Subcutaneous abdominal adipose tissue (tissue), 5 donors: Measurements from ENCODE around the gene TIMELESS.

Experiments used
- H3K27ac ChIP-seq: one replicate; pipeline ENCODE4 v1.7.0; 2013; ENCODE audit warnings: low read depth, mild to moderate bottlenecking, inconsistent platforms, low read length, moderate library complexity
- H3K27me3 ChIP-seq, 5 donors: one replicate each; pipeline ENCODE4 v1.7.0; 2013; ENCODE audit warnings: low read length in 5 of 5, inconsistent platforms in 1 of 5; ENCODE audit not compliant: control insufficient read depth in 5 of 5, insufficient read depth in 4 of 5
- H3K36me3 ChIP-seq, 5 donors: one replicate each; pipeline ENCODE4 v1.7.0; 2013; ENCODE audit warnings: low read length in 5 of 5; ENCODE audit not compliant: control insufficient read depth in 5 of 5, insufficient read depth in 5 of 5
- H3K4me1 ChIP-seq, 5 donors: one replicate each; pipeline ENCODE4 v1.7.0; 2013; ENCODE audit warnings: low read length in 5 of 5, mild to moderate bottlenecking in 3 of 5, moderate library complexity in 1 of 5; ENCODE audit not compliant: control insufficient read depth in 5 of 5, insufficient read depth in 5 of 5
- H3K4me3 ChIP-seq, 5 donors: one replicate each; pipeline ENCODE4 v1.7.0; 2013; ENCODE audit warnings: low read length in 5 of 5, low read depth in 1 of 5
- H3K9ac ChIP-seq, 5 donors: one replicate each; pipeline ENCODE4 v1.7.0; 2013; ENCODE audit warnings: low read length in 5 of 5, mild to moderate bottlenecking in 4 of 5, moderate library complexity in 3 of 5
- H3K9me3 ChIP-seq, 5 donors: one replicate each; pipeline ENCODE4 v1.7.0; 2013; ENCODE audit warnings: low read length in 5 of 5; ENCODE audit not compliant: control insufficient read depth in 5 of 5
- donor health status: healthy.
- donor health status: healthy.
- donor health status: healthy.
- donor health status: healthy.
- donor health status: healthy.

The TIMELESS gene

DNA sequence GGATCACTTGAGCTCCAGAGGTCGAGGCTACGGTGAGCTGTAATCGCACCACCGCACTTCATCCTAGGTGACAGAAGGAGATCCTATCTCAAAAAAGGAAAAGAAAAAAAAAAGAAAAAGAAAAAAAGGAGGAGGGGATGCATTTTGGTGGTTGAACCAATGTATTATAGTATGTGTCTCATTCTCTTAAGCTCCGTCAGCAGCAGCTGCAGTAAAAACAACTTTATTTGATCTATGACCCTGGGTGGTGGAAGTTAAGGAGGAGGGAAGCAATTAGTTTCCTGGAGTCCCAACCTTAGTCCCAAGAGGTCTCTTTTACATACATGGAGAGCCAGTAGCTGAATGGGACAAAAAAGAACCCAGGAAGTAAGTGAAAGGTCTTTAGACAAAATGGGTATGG lies 59.8 kb downstream of the TIMELESS start:
- Histone ChIP-seq H3K36me3 (no peaks in the 10 kb centered on the region), H3K4me3 (no peak overlapping the region), H3K9me3 (peaks cover 0 to 4% (median 0%) of the 10 kb centered on the region in 5 donors), H3K27ac (no peak overlapping the region), H3K4me1 (peaks cover 0 to 13% (median 8%) of the 10 kb centered on the region in 5 donors), H3K9ac (no peak overlapping the region), H3K27me3 (no peaks in the 10 kb centered on the region)

DNA sequence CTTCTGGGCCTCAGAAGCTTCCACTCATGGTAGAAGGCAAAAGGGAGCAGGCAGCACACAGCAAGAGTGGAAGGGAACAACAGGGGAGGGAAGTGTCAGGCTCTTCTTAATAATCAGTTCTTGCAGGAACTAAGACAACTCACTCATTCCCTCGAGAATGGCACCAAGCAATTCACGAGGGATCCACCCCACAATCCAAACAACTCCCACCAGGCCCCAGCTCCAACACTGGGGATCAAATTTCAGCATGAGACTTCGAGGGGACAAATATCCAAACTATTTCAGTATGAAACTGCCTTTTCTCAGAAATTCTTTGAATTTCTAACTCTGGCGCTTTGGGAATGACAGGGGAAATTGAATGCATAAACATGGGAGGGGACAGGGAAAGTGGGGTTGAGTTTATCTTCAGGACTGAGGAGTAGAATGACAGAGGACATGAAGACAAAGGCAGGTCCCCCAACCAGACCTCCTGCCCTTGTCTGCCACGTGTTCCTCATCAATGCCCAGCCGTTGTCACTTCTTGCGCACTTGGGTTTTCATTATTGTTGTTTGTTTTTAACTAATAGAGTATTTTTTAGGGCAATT lies 62.0 kb downstream of the TIMELESS start:
- Histone ChIP-seq H3K27me3 (no peaks in the 10 kb centered on the region), H3K4me1 (peaks cover 0 to 13% (median 8%) of the 10 kb centered on the region in 5 donors), H3K36me3 (no peaks in the 10 kb centered on the region), H3K9ac (no peak overlapping the region), H3K9me3 (peaks cover 0 to under 1% (median 0%) of the 10 kb centered on the region in 5 donors), H3K4me3 (no peak overlapping the region), H3K27ac (no peak overlapping the region)

DNA sequence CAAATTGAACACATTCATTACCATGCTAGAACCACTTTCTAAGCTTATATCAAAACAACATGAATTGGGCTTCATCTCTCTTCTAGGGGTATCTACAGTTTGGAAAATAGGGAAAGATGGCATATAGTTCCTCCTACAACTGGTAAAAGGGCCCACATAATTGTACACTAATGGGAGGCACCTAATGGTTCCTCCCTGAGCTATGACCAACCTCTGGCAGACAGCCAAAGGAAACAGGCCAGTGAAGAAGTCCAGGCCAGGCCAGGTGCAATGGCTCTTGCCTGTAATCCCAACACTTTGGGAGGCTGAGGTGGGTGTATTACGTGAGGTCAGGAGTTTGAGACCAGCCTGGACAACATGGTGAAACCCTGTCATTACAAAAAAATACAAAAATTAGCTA lies 63.4 kb downstream of the TIMELESS start:
- Histone ChIP-seq H3K27ac (no peak overlapping the region), H3K9me3 (no peaks in the 10 kb centered on the region), H3K9ac (no peak overlapping the region), H3K27me3 (no peaks in the 10 kb centered on the region), H3K4me1 (peaks cover 0 to 13% (median 8%) of the 10 kb centered on the region in 5 donors), H3K36me3 (no peaks in the 10 kb centered on the region), H3K4me3 (no peak overlapping the region)

DNA sequence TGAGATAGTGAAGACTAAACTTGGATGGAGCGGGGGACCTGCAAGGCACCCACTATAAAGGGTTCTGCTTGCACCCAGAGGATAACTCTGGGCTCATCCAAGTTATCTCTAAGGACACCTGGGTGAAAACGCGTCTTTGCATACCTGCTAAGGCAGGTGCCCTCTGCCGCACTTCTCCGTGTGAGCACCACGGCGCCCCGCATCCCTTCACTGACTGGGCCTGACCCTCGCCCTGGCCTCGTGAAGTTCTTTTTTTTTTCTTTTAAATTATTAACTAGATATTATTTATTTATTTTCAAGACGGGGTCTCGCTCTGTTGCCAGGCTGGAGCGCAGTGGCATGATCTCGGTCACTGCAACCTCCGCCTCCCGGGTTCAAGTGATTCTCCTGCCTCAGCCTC lies 66.6 kb downstream of the TIMELESS start:
- Histone ChIP-seq H3K27me3 (no peaks in the 10 kb centered on the region), H3K9me3 (no peaks in the 10 kb centered on the region), H3K4me3 (no peak overlapping the region), H3K9ac (no peak overlapping the region), H3K36me3 (no peaks in the 10 kb centered on the region), H3K27ac (no peak overlapping the region), H3K4me1 (peaks cover 0 to 12% (median 8%) of the 10 kb centered on the region in 5 donors)

DNA sequence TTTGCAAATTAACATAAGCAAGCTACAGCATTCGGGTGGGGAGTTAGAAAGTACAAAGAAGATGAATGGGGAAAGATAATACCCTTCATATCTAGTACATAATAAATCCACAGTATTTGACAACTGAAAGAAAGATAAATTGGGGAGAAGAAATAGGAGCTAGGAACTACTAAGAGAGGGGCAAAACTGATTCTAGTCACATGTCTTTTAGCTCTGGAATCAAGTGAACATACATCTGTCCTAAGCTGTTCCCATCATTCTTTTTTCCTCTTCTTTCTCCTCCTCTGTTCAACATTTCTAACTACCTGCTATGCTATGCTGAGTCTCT lies 71.3 kb downstream of the TIMELESS start:
- no peak overlapping the region for H3K27ac ChIP-seq
- peaks cover 0 to 5% (median 0%) of the 10 kb centered on the region in 5 donors for H3K4me1 ChIP-seq
- no peaks in the 10 kb centered on the region for H3K9me3 ChIP-seq
- H3K36me3 ChIP-seq = no peaks in the 10 kb centered on the region
- H3K27me3 ChIP-seq = no peaks in the 10 kb centered on the region
- H3K9ac ChIP-seq = no peak overlapping the region
- no peak overlapping the region for H3K4me3 ChIP-seq

DNA sequence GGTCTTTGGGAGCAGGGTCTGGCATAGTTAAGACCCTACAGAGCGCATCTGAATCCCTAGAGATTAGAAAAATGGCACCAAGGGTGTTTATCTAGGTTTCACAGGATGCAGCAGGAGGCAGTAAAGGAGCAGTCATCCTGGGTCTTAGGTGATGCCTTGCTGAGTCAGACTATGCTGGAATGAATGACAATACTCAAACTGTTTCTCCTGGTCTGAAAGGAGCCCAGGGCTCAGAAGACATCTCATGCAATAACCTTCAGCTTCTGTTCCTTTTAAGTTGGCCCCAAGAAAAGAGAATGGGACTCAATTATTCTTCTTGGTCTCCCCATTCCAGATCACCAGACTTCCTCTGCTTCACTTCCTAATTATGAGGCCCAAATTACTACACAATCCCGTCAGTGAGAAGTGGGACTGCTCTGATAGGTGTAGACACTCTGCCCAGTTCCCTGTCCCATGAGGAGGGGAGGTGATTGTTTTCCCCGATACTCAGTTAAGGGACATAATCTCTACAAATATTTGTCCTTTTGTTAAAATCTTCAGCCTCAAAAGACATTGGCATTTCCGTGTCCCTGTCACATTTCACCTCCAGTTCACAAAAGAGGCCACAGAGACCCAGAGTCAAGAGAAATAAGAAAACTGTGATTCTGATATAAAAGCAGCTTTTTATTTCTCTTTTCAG lies 71.8 kb downstream of the TIMELESS start:
- H3K36me3 ChIP-seq = no peaks in the 10 kb centered on the region
- no peak overlapping the region for H3K9ac ChIP-seq
- H3K27ac ChIP-seq = no peak overlapping the region
- peaks cover 0 to 5% (median 0%) of the 10 kb centered on the region in 5 donors for H3K4me1 ChIP-seq
- H3K9me3 ChIP-seq = no peaks in the 10 kb centered on the region
- H3K4me3 ChIP-seq = no peak overlapping the region
- no peaks in the 10 kb centered on the region for H3K27me3 ChIP-seq

DNA sequence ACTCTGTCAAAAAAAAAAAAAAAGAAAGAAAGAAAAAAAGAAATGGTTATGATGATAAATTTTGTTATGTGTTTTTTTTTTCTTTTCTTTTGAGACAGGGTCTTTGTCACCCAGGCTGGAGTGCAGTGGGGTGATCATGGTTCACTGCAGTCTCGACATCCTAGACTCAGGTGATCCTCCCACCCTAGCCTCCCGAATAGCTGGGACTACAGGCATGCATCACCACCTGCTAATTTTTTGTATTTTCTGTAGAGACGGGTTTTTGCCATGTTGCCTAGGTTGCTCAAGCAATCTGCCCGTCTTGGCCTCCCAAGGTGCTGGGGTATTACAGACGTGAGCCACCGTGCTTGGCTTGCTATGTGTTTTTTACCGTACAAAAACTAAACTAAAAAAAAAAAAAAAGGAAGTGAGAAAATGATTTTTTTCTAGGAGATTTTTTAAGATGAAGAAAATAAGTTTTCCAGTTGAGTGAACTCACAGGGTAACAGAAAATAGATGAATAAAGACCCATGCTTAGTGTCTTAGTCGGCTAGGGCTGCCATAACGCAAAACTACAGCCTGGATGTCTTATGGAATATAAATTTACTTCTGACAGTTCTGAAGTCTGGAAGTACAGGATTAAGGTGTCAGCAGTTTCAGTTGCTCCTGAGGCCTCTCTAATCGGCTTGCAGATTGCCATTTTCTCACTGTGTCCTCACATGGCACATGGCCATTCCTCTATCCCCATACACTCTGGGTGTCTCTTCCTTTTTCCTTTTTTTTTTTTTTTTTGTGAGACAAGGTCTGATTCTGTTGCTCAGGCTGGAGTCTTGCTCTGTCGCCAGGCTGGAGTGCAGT lies 73.4 kb downstream of the TIMELESS start:
- no peaks in the 10 kb centered on the region for H3K27me3 ChIP-seq

DNA sequence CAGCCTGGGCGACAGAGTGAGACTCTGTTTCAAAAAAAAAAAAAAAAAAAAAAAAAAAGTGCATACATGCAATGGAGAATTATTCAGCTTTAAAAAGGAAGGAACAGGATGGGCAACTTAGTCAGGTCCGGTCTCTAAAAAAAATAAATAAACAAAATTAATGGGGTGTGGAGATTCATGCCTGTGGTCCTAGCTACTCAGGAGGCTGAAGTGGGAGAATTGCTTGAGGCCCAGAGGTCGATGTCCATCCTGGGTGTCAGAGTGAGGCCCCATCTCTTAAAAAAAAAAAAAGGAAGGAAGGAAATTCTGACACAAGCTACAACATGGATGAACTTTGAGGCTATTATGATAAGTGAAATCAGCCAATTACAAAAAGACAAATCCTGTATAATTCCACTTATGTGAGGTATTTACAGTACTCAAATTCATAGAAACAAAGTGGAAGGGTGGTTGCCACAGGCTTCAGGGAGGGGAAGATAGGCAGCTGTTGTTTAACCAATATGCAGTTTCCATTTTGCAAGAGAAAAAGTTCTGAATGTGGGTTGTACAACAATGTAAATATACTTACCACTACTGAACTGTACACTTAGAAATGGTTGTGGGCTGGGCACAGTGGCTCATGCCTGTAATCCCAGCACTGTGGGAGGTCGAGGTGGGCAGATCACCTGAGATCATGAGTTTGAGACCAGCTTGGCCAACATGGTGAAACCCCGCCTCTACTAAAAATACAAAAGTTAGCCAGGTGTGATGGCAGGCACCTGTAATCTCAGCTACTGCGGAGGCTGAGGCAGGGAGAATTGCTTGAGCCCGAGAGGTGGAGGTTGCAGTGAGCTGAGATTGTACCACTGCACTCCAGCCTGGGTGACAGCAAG lies 74.3 kb downstream of the TIMELESS start:
- Histone ChIP-seq H3K36me3 (no peaks in the 10 kb centered on the region), H3K27me3 (no peaks in the 10 kb centered on the region), H3K4me3 (no peak overlapping the region), H3K9me3 (no peaks in the 10 kb centered on the region), H3K9ac (no peak overlapping the region), H3K27ac (no peak overlapping the region), H3K4me1 (peaks cover 0 to 5% (median 0%) of the 10 kb centered on the region in 5 donors)

More for the DNA sequence above, 73.4 kb downstream of the TIMELESS start:
- Histone ChIP-seq H3K36me3 (no peaks in the 10 kb centered on the region), H3K9me3 (no peaks in the 10 kb centered on the region), H3K4me3 (no peak overlapping the region), H3K27ac (no peak overlapping the region), H3K9ac (no peak overlapping the region), H3K4me1 (peaks cover 0 to 5% (median 0%) of the 10 kb centered on the region in 5 donors)

DNA sequence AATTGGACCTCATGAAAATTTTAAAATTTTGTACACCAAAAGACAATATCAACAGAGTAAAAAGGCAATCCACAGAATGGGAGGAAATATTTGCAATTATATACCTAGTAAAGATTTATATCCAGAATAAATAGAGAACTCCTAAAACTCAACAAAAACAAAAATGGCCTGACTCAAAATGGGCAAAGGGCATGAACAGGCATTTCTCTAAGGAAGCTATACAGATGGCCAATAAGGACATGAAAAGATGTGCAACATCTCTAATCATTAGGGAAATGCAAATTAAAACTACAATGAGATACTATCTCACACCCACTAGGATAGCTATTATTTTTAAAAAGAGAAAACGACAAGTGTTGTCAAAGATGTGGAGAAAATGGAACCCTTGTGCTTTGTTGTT lies 75.7 kb downstream of the TIMELESS start:
- Histone ChIP-seq H3K4me3 (no peak overlapping the region), H3K9ac (no peak overlapping the region), H3K27ac (no peak overlapping the region), H3K4me1 (peaks cover 0 to 5% (median 0%) of the 10 kb centered on the region in 5 donors), H3K27me3 (no peaks in the 10 kb centered on the region), H3K36me3 (no peaks in the 10 kb centered on the region), H3K9me3 (no peaks in the 10 kb centered on the region)
